Nephron (organoid): Measurements from ENCODE around the gene ETNK1.

Source experiments
- H3K27ac Mint-ChIP-seq, 3 experiments: 2 replicates each; pipeline ENCODE4 v1.8.0; 2020; ENCODE audit warnings: mixed read lengths in 3 of 3, mild to moderate bottlenecking in 2 of 3, moderate library complexity in 1 of 3
- H3K27me3 Mint-ChIP-seq: 2 replicates; pipeline ENCODE4 v1.8.0; 2021; ENCODE audit warnings: low read depth, mild to moderate bottlenecking, moderate library complexity, mixed read lengths
- H3K36me3 Mint-ChIP-seq: 2 replicates; pipeline ENCODE4 v1.8.0; 2020; ENCODE audit warnings: low read depth, mixed read lengths
- H3K4me1 Mint-ChIP-seq: 2 replicates; pipeline ENCODE4 v1.8.0; 2020; ENCODE audit warnings: mixed read lengths
- H3K4me3 Mint-ChIP-seq, 3 experiments: 2 replicates each; pipeline ENCODE4 v1.8.0; 2020; ENCODE audit warnings: mild to moderate bottlenecking in 3 of 3, mixed read lengths in 3 of 3, moderate library complexity in 2 of 3
- H3K9me3 Mint-ChIP-seq: 2 replicates; pipeline ENCODE4 v1.8.0; 2020; ENCODE audit warnings: mixed read lengths
- TF ChIP-seq, protein P1 (sequence below), 3 experiments: fragments of 200-600 bp; sonication (generic); IDR thresholded peaks; one replicate each; pipeline ENCODE4 v1.5.0; 2021; ENCODE audit warnings: antibody characterized with exemption in 3 of 3; ENCODE audit not compliant: unreplicated experiment in 3 of 3

The ETNK1 gene

DNA sequence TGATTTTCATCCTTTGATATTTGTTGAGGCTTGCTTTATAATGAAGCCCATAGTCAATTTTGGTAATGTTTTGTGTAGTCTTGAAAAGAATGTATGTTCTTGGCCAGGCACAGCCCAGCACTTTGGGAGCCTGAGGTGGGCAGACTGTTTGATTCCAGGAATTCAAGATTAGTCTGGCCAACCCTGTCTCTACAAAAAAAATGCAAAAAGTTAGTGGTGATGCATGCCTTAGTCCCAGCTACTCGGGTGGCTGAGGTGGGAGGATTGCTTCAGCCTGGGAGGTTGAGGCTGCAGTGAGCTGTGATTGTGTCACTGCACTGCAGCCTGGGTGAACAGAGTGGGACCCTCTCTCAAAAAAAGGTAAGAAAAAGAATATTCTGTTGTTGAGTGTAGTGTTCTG, 10.8 kb downstream of the ETNK1 start:
- no peak overlapping the region for H3K27ac Mint-ChIP-seq
- no peak overlapping the region for H3K4me3 Mint-ChIP-seq

DNA sequence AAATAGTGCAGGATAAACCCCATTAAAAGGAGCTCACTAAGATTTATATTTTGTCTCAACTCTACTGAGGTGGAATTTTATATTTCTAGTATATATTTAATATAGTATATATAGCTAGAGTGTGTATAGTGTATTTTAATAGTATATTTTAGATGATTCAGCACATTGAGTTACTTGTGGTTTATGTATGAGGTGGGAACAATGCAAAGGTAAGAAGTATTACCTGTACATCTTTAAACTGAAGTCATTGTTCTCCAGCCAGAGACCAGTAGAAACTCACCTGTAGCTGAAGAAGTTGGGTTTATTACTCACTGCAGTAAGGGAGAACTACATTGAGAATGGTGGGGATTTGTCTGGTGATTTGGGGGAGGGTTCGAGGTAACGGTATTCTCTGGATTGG, 15.9 kb downstream of the ETNK1 start:
- Mint-ChIP-seq H3K9me3 (no peaks in the 10 kb centered on the region), H3K4me3 (no peak overlapping the region)
- TF ChIP-seq, protein P1, sequence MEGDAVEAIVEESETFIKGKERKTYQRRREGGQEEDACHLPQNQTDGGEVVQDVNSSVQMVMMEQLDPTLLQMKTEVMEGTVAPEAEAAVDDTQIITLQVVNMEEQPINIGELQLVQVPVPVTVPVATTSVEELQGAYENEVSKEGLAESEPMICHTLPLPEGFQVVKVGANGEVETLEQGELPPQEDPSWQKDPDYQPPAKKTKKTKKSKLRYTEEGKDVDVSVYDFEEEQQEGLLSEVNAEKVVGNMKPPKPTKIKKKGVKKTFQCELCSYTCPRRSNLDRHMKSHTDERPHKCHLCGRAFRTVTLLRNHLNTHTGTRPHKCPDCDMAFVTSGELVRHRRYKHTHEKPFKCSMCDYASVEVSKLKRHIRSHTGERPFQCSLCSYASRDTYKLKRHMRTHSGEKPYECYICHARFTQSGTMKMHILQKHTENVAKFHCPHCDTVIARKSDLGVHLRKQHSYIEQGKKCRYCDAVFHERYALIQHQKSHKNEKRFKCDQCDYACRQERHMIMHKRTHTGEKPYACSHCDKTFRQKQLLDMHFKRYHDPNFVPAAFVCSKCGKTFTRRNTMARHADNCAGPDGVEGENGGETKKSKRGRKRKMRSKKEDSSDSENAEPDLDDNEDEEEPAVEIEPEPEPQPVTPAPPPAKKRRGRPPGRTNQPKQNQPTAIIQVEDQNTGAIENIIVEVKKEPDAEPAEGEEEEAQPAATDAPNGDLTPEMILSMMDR (IDR thresholded peaks at IDR 0.05; ENCODE audit: unreplicated experiment in 3 of 3) = no peak

More for the DNA sequence above, 10.8 kb downstream of the ETNK1 start:
- TF ChIP-seq, protein P1 (IDR thresholded peaks at IDR 0.05; ENCODE audit: unreplicated experiment in 3 of 3) = no peak
- Mint-ChIP-seq H3K4me1 (no peaks in the 10 kb centered on the region), H3K27me3 (no peaks in the 10 kb centered on the region), H3K36me3 (peaks cover 28% of the 10 kb centered on the region), H3K9me3 (no peaks in the 10 kb centered on the region)

DNA sequence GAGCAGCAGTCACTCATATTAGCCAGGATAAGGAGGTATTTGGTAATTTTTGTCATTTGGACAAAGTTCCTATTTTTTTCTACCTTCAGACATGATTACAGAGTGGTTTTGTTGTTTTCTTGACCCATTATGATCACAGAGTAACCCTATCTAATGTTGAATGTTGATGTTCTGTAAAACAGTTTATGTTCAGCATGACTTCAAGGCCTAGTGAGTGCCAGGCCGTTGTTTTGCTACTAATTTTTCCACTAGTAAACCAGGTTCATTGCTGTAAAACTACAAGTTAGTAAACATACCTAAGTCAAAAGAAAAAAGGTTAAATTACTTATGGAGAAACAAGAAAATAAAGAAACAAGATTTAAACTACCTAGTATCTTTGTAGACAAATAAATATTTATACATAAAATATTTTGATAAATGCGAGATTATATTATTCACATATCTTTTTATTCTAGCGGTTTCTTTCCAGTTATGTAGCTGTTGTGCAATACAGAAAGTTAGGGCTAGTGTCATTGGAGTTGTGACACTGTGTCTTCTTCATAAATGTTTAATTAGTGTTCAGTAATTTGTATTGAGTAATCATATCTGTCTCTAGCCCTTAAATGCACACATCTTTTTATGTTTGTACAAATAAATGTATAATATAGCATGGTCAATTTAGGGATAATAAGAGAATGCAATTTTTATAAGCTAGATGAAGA, 16.5 kb downstream of the ETNK1 start:
- Mint-ChIP-seq H3K4me1 (no peaks in the 10 kb centered on the region), H3K27me3 (no peaks in the 10 kb centered on the region), H3K4me3 (no peak overlapping the region), H3K9me3 (no peaks in the 10 kb centered on the region), H3K36me3 (peaks cover 23% of the 10 kb centered on the region), H3K27ac (peak overlapping the region in 2 of 3 experiments; percentile 54 to 73)
- TF ChIP-seq, protein P1 (IDR thresholded peaks at IDR 0.05; ENCODE audit: unreplicated experiment in 3 of 3) = no peak

More for the DNA sequence above, 15.9 kb downstream of the ETNK1 start:
- peak overlapping the region in 2 of 3 experiments; percentile 54 to 73 for H3K27ac Mint-ChIP-seq
- H3K4me1 Mint-ChIP-seq = no peaks in the 10 kb centered on the region
- H3K27me3 Mint-ChIP-seq = no peaks in the 10 kb centered on the region
- peaks cover 22% of the 10 kb centered on the region for H3K36me3 Mint-ChIP-seq

DNA sequence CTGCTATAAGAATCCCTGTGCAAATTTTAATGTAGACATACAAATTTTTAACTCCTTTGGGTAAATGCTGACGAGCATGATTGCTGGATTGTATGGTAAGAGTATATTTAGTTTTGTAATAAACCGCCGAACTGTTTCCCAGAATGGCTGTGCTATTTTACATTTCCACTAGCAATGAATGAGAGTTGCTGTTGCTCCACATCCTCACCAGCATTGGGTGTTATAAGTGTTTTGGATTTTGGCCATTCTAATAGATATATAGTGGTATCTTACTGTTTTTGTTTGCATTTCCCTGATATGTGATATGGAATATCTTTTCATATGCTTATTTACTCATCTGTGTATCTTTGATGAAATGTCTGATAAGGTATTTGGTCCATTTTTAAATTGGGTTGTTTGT, 23.7 kb downstream of the ETNK1 start:
- Mint-ChIP-seq H3K27me3 (no peaks in the 10 kb centered on the region), H3K4me1 (no peaks in the 10 kb centered on the region), H3K4me3 (no peak overlapping the region), H3K27ac (no peak overlapping the region), H3K36me3 (peaks cover 58% of the 10 kb centered on the region), H3K9me3 (no peaks in the 10 kb centered on the region)
- TF ChIP-seq, protein P1 (IDR thresholded peaks at IDR 0.05; ENCODE audit: unreplicated experiment in 3 of 3) = no peak

DNA sequence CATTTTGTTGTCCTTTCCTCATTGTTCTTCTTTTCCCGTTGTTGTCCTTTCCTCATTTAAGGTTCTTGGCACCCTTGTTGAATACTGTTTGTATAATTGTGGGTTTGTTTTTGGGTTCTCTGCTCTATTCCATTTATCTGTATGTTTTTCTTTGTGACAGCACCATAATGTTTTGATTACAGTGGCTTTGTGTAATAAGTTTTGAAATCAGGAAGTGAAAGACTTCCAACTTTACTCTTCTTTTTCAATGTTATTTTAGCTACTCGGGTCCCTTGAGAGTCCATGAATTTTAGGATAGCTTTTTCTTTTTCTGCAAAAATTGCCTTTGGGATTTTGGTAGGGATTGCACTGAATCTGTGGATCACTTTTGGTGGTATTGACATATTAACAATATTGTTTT, 28.1 kb downstream of the ETNK1 start:
- peaks cover 9% of the 10 kb centered on the region for H3K4me1 Mint-ChIP-seq
- H3K4me3 Mint-ChIP-seq = no peak overlapping the region
- H3K36me3 Mint-ChIP-seq = peaks cover 57% of the 10 kb centered on the region
- H3K9me3 Mint-ChIP-seq = peaks cover 2% of the 10 kb centered on the region
- TF ChIP-seq, protein P1 (IDR thresholded peaks at IDR 0.05; ENCODE audit: unreplicated experiment in 3 of 3) = no peak
- no peaks in the 10 kb centered on the region for H3K27me3 Mint-ChIP-seq
- no peak overlapping the region for H3K27ac Mint-ChIP-seq

DNA sequence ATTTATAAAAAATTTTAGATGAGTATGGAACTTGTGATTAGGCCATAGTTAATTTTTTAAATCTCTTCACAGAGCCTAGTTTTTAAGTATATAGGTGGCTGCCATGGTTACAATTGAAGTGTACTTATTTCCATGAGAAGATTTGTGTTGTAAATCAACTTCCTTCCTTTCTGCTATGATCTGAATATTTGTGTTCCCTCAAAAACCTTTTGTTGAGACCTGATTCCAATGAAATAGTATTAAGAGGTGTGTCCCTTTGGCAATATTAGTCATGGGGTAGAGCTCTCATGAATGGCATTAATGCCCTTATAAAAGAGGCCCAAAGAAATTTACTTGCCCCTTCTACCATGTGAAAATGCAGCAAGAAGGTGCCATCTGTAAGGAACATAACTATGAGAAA, 28.8 kb downstream of the ETNK1 start:
- H3K27ac Mint-ChIP-seq = no peak overlapping the region
- H3K4me1 Mint-ChIP-seq = peaks cover 9% of the 10 kb centered on the region
- TF ChIP-seq, protein P1 (IDR thresholded peaks at IDR 0.05; ENCODE audit: unreplicated experiment in 3 of 3) = no peak

More for the DNA sequence above, 28.8 kb downstream of the ETNK1 start:
- Mint-ChIP-seq H3K27me3 (no peaks in the 10 kb centered on the region), H3K36me3 (peaks cover 60% of the 10 kb centered on the region), H3K9me3 (peaks cover 2% of the 10 kb centered on the region), H3K4me3 (no peak overlapping the region)
